ENCODE results near the gene USH1G. TPM values are rescaled to one million over a fixed set of nuclear protein-coding genes. Genes with fewer than 3 reads are reported as not detected.

The USH1G gene
- total RNA-seq, 2 experiments from 2014 or later = not detected

DNA sequence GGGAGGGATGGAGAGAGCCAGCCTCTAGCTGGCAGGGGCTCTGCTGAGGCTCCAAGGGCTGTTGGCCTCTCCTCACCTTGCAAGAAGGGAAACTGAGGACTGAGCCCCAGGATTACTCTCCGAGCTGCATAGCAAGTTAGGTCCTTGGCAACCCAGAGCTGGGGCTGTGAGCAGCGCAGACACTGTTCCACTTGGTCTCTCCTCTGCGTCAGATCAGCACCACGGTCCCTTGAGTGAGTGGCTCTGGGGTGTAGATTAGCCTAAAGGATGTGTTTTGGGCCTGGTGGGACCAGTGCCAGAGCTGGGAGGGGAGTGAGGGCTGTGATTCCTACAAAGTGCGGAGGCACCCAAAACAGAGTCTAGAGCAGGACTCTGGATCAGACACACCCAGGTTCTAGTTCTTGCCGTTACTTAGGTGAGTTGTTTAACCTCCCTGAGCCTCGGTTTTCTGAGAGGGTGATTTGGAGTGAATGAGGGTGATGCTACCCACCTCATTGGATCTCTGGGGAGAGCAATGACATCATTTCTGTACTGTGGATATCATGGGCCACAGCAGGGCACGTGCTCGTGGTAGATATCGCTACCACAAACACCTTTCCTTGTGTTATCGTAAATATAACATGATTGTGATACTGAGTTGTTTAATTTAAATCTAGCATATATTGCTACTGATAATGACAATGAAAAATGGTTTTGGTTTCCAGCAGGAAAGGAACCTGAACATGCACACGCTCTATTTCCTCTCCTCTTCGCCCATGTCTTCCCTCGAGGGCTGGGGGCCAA is 21.5 kb downstream of the USH1G start:
- Mint-ChIP-seq H3K36me3 (no peaks in the 10 kb centered on the region), H3K4me3 (no peak overlapping the region), H3K27ac (no peak overlapping the region), H3K27me3 (peaks cover 20% of the 10 kb centered on the region), H3K4me1 (no peaks in the 10 kb centered on the region), H3K9me3 (ENCODE audit: low read depth) (no peaks in the 10 kb centered on the region)
- no peak for ATAC-seq
- no peak for DNase-seq
- CTCF ChIA-PET = interaction anchor here (1.1 kb wide), 1 partner anchor 18 kb away, joined by 4 read pairs; no protein-coding TSS in a partner anchor

DNA sequence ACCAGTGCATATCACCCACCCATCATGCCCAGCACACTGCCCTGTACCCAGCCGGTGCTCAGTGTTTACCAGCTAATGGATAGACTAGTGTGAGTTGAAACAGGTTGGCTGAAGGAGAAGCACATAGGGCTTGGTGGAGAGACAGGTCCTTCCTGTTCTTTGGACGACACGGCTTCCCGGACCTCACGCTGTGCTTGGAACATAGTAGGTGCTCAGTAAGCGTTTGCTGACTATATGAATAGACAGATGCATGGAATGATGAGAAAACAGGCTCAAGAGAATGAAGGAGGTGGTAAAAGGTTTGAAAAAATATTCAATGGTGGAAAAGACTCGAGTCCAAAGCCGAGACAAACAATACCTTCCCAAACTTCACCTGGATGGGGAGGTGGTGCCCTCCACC is 22.8 kb downstream of the USH1G start:
- Mint-ChIP-seq H3K36me3 (no peaks in the 10 kb centered on the region), H3K27ac (no peak overlapping the region), H3K9me3 (ENCODE audit: low read depth) (no peaks in the 10 kb centered on the region), H3K4me3 (no peak overlapping the region), H3K27me3 (peaks cover 29% of the 10 kb centered on the region), H3K4me1 (no peaks in the 10 kb centered on the region)
- CTCF ChIA-PET = no interaction called here
- DNase-seq = no peak
- ATAC-seq = no peak

GRCh38 chr17:74898376-74898946 is 24.6 kb downstream of the USH1G start:
- ATAC-seq = no peak
- no peak for DNase-seq
- Mint-ChIP-seq H3K27ac (no peak overlapping the region), H3K4me3 (no peak overlapping the region), H3K36me3 (no peaks in the 10 kb centered on the region), H3K27me3 (peaks cover 37% of the 10 kb centered on the region), H3K9me3 (ENCODE audit: low read depth) (no peaks in the 10 kb centered on the region), H3K4me1 (peaks cover 1% of the 10 kb centered on the region)
- CTCF ChIA-PET = no interaction called here

- Mint-ChIP-seq H3K27ac (no peak overlapping the region), H3K9me3 (ENCODE audit: low read depth) (no peaks in the 10 kb centered on the region), H3K4me3 (no peak overlapping the region), H3K36me3 (no peaks in the 10 kb centered on the region), H3K4me1 (peaks cover 1% of the 10 kb centered on the region), H3K27me3 (peaks cover 58% of the 10 kb centered on the region)
- ATAC-seq (no peak), DNase-seq (no peak)
- CTCF ChIA-PET = no interaction called here
Measured at GRCh38 chr17:74893936-74894671, 29.0 kb downstream of the USH1G start.

- peaks cover 1% of the 10 kb centered on the region for H3K4me1 Mint-ChIP-seq
- no peak within 1 kb of the TSS for H3K27ac Mint-ChIP-seq
- no peaks in the 10 kb centered on the region for H3K36me3 Mint-ChIP-seq
- CTCF ChIA-PET = no interaction called here
- ATAC-seq (peak; percentile 47), DNase-seq (no peak)
- no peaks in the 10 kb centered on the region for H3K9me3 Mint-ChIP-seq (ENCODE audit: low read depth)
- H3K27me3 Mint-ChIP-seq = peaks cover 59% of the 10 kb centered on the region
- no peak within 1 kb of the TSS for H3K4me3 Mint-ChIP-seq
Measured at GRCh38 chr17:74892974-74893911, 29.8 kb downstream of the USH1G start, which contains the start of gene FADS6. Gene FADS6 (minus strand): TSS chr17:74893633. CDS start chr17:74893595, 38 bp downstream.

DNA sequence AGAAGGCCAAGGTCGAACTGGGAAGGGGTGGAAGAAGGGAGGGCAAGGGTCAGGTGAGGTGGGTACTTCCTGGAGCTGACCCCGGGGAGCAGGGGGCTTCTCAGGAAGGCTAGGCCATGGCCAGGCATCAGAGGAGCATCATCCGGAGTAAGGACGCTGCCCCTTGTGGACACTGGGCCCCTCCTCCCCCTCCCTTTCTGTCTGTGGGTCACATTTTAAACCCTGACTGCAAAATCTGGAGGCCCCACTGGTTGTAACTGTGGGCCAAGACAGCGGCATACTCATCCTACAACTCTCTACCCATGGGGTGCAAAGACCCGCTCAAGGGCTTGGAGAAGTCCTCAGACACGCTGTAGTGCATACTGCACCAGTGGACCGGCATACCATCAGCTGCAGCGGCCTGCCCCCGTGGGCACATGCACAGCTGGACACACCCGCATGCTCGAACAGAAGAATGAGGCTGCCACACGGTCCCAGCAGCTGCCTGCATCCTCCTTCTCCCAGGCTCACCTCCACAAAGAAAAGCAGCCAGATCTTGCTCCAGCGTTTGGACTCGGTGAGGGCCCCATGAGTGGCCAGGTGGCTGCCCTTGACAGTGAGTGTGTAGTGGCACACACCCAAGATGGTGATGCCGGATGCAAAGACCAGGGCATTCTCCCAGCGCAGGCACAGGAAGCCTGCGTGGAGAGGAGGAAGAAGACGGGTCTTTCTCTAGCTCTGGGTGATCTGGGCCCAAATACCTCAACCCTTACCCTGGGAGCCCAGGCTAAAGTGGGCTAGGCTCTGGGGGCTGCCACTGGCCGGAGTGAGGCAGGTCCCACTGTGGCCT is 30.8 kb downstream of the USH1G start:
- no peaks in the 10 kb centered on the region for H3K9me3 Mint-ChIP-seq (ENCODE audit: low read depth)
- ATAC-seq (no peak), DNase-seq (no peak)
- no peak overlapping the region for H3K4me3 Mint-ChIP-seq
- H3K36me3 Mint-ChIP-seq = no peaks in the 10 kb centered on the region
- H3K27me3 Mint-ChIP-seq = peaks cover 58% of the 10 kb centered on the region
- CTCF ChIA-PET = no interaction called here
- peaks cover 1% of the 10 kb centered on the region for H3K4me1 Mint-ChIP-seq
- H3K27ac Mint-ChIP-seq = no peak overlapping the region

DNA sequence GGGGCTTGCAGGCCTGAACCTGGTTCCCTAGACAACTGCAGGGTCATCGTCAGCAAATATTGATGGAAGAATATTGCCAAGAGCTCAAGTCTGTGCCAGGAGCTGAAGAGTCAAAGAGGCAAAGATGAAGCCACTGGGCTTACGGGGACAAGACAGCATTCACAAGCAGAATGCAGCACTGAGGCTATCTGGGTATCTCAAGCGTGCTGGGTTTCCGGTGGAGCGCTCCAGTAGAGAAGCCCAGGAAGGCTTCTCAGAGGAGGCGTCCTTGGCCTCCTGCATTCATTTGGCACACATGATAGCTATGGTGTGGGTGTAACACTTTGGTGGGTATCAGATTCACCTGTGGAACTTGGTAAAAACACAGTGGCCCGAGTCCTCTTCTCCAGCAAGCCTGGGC is 32.5 kb downstream of the USH1G start:
- DNase-seq (no peak), ATAC-seq (no peak)
- CTCF ChIA-PET = interaction anchor here (1.2 kb wide), 1 partner anchor 23 kb away, joined by 3 read pairs; no protein-coding TSS in a partner anchor
- H3K4me3 Mint-ChIP-seq = no peak overlapping the region
- H3K9me3 Mint-ChIP-seq (ENCODE audit: low read depth) = no peaks in the 10 kb centered on the region
- no peaks in the 10 kb centered on the region for H3K36me3 Mint-ChIP-seq
- peaks cover 47% of the 10 kb centered on the region for H3K27me3 Mint-ChIP-seq
- no peak overlapping the region for H3K27ac Mint-ChIP-seq
- H3K4me1 Mint-ChIP-seq = peaks cover 1% of the 10 kb centered on the region

- Mint-ChIP-seq H3K36me3 (no peaks in the 10 kb centered on the region), H3K9me3 (ENCODE audit: low read depth) (no peaks in the 10 kb centered on the region), H3K4me1 (no peaks in the 10 kb centered on the region), H3K27ac (no peak overlapping the region), H3K27me3 (peaks cover 33% of the 10 kb centered on the region), H3K4me3 (no peak overlapping the region)
- DNase-seq (no peak), ATAC-seq (no peak)
- CTCF ChIA-PET = no interaction called here
Measured at GRCh38 chr17:74888469-74888868, 34.6 kb downstream of the USH1G start.

DNA sequence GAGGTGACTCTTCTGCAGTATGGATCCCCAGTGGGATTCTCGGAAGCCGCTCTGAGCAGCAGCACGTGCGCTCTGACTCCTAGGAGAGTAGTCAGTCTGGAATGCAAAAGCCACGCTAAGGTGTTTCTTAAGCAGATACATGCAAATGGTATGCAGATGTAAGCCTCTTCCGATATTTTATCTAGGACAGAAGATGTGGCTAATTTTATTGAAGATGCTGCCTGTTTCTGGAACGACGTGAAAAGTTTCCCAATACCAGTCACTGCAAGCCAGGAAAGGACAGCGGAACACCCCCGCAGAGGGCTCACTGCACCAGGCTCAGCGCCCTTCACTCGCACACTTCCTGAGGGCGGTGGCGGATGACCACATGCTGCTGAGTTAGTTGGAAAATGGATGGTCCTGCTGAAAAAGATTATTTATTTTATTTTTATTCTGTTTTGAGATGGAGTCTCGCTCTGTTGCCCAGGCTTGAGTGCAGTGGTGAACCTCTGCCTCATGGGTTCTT is 39.8 kb downstream of the USH1G start:
- DNase-seq (no peak), ATAC-seq (no peak)
- CTCF ChIA-PET = no interaction called here
- no peaks in the 10 kb centered on the region for H3K9me3 Mint-ChIP-seq (ENCODE audit: low read depth)
- H3K27me3 Mint-ChIP-seq = peaks cover 19% of the 10 kb centered on the region
- H3K27ac Mint-ChIP-seq = no peak overlapping the region
- no peaks in the 10 kb centered on the region for H3K4me1 Mint-ChIP-seq
- no peak overlapping the region for H3K4me3 Mint-ChIP-seq
- no peaks in the 10 kb centered on the region for H3K36me3 Mint-ChIP-seq

DNA sequence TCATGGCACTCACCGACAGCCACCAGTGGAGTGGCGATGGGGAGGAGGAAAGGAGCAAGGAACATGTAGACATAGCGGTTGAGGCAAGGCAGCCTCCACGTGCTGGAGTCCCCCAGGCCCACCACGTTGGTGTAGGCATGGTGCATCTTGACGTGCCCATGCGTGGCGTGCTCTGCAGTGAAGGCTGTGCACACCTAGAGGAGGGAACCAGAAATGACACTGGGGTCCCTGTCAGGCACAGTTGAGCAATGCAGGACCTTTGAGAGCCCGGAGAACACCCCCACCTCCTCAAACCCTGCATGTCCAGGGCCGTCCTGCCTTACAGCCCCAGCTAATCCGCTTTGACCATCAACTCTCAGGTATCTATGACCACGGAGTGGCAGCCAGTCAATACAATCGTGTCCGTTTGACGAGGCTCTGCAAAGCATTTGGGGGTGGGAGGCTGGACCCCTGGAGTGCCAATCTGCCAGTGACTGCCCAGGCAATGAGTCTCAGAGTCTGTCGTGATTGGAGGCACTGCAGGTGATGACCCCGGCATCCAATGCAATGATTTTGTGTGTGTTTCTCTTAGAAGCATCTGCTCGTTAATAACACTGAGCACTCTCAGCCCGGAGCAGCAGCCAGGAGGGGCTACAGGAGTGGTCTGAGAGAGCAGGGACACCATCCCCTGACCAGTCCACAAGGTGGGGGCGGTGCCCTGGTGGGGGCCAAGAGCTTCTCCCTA is 40.4 kb downstream of the USH1G start:
- Mint-ChIP-seq H3K27me3 (peaks cover 19% of the 10 kb centered on the region), H3K4me3 (no peak overlapping the region), H3K36me3 (no peaks in the 10 kb centered on the region), H3K9me3 (ENCODE audit: low read depth) (no peaks in the 10 kb centered on the region), H3K27ac (no peak overlapping the region), H3K4me1 (no peaks in the 10 kb centered on the region)
- CTCF ChIA-PET = no interaction called here
- ATAC-seq (no peak), DNase-seq (no peak)

GRCh38 chr17:74881073-74881472 is 42.0 kb downstream of the USH1G start:
- Mint-ChIP-seq H3K36me3 (no peaks in the 10 kb centered on the region), H3K27me3 (peaks cover 16% of the 10 kb centered on the region), H3K27ac (no peak overlapping the region), H3K9me3 (ENCODE audit: low read depth) (no peaks in the 10 kb centered on the region), H3K4me3 (no peak overlapping the region), H3K4me1 (no peaks in the 10 kb centered on the region)
- CTCF ChIA-PET = interaction anchor here (0.8 to 1.7 kb wide), 3 partner anchors 15 to 90 kb away, joined by 4 to 6 read pairs (median 4); no protein-coding TSS in a partner anchor
- DNase-seq = no peak
- no peak for ATAC-seq

DNA sequence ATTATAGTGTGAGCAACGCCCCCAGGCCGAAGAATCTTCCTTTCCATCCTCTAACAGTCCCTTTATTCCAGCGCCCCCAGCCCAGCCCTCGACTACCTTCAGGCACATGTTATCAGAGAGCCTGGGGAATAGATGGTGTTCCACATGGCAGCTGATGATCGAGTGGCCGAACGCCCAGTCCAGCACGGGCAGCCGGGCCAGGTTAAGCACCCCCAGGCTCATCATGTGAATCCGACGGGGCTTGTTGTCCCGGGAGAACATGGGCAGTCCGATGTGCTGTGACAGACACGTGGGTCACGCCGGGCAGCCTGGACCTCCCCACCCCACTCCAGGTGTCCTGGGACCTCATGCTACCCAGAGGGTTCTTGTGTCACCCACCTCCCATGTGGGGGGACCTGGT is 43.7 kb downstream of the USH1G start:
- Mint-ChIP-seq H3K36me3 (no peaks in the 10 kb centered on the region), H3K4me1 (peaks cover 7% of the 10 kb centered on the region), H3K9me3 (ENCODE audit: low read depth) (no peaks in the 10 kb centered on the region), H3K27me3 (peaks cover 12% of the 10 kb centered on the region), H3K4me3 (no peak overlapping the region), H3K27ac (no peak overlapping the region)
- CTCF ChIA-PET = interaction anchor here (0.9 to 2.2 kb wide), 3 partner anchors 17 to 88 kb away, joined by 3 to 7 read pairs (median 5); no protein-coding TSS in a partner anchor
- no peak for DNase-seq
- no peak for ATAC-seq
